Vagina (tissue), 2 donors: ENCODE results near the gene MPST.

Experiments used
- POLR2AphosphoS5 ChIP-seq, 2 donors: sonication (generic); formaldehyde crosslinking; IDR thresholded peaks; one replicate each; pipeline ENCODE4 v1.9.0; 2017; ENCODE audit warnings: antibody characterized with exemption in 2 of 2, mild to moderate bottlenecking in 2 of 2, low read depth in 1 of 2; ENCODE audit not compliant: insufficient read depth in 1 of 2
- TF ChIP-seq, protein P1 (sequence below), 3 experiments: fragments of 450-650 bp in 2 of 3; fragments of 200-600 bp in 1 of 3; sonication (generic) in 1 of 3; IDR thresholded peaks; one replicate each; pipeline ENCODE4 v1.5.1; 2017 to 2019; ENCODE audit warnings: antibody characterized with exemption in 3 of 3, mild to moderate bottlenecking in 2 of 3, moderate library complexity in 2 of 3

GRCh38 chr22:36981247-36981775, 38.2 kb upstream of the MPST start:
- no peak for TF ChIP-seq POLR2AphosphoS5 (IDR thresholded peaks at IDR 0.05; ENCODE audit: insufficient read depth in 1 of 2, low read depth in 1 of 2)
- TF ChIP-seq, protein P1, sequence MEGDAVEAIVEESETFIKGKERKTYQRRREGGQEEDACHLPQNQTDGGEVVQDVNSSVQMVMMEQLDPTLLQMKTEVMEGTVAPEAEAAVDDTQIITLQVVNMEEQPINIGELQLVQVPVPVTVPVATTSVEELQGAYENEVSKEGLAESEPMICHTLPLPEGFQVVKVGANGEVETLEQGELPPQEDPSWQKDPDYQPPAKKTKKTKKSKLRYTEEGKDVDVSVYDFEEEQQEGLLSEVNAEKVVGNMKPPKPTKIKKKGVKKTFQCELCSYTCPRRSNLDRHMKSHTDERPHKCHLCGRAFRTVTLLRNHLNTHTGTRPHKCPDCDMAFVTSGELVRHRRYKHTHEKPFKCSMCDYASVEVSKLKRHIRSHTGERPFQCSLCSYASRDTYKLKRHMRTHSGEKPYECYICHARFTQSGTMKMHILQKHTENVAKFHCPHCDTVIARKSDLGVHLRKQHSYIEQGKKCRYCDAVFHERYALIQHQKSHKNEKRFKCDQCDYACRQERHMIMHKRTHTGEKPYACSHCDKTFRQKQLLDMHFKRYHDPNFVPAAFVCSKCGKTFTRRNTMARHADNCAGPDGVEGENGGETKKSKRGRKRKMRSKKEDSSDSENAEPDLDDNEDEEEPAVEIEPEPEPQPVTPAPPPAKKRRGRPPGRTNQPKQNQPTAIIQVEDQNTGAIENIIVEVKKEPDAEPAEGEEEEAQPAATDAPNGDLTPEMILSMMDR (IDR thresholded peaks at IDR 0.05), result no peak
